Smooth muscle cell (in vitro differentiated cells): ENCODE data around the gene SERPINB6. TPM values are rescaled to one million over a fixed set of nuclear protein-coding genes. Genes with fewer than 3 reads are reported as not detected.
A peak's percentile ranks its signal among the peaks of the same experiment; 100 is the strongest.
"Not testable (repeated sequence)": the region's sequence is repeated elsewhere in the genome, so short reads cannot be mapped to it uniquely, and the experiment has no call there.

Experiments used
- DNase-seq: peaks from one replicate; lab custom pipeline; 2025; ENCODE audit not compliant: unreplicated experiment; lab: John Stamatoyannopoulos, UW
- H2AFZ ChIP-seq: fragments of 200-600 bp; sonication (generic); 2 replicates; pipeline ENCODE4 v1.6.0; 2016; ENCODE audit warnings: antibody characterized with exemption, low read depth, mild to moderate bottlenecking
- H3F3A ChIP-seq: fragments of 200-600 bp; sonication (generic); 2 replicates; pipeline ENCODE4 v1.6.0; 2017; ENCODE audit warnings: antibody characterized with exemption, low read depth
- H3K27ac ChIP-seq: fragments of 200-600 bp; sonication (generic); 2 replicates; pipeline ENCODE4 v1.5.1; 2016; ENCODE audit warnings: low read depth, mild to moderate bottlenecking
- H3K27me3 ChIP-seq: fragments of 200-600 bp; sonication (generic); 2 replicates; pipeline ENCODE4 v1.6.1; 2016; ENCODE audit warnings: low read depth, mild to moderate bottlenecking
- H3K36me3 ChIP-seq: fragments of 200-600 bp; sonication (generic); 2 replicates; pipeline ENCODE4 v1.5.1; 2016; ENCODE audit warnings: low read depth
- H3K4me1 ChIP-seq: fragments of 200-600 bp; sonication (generic); 2 replicates; pipeline ENCODE4 v1.5.1; 2016; ENCODE audit warnings: low read depth
- H3K4me2 ChIP-seq: fragments of 200-600 bp; sonication (generic); 2 replicates; pipeline ENCODE4 v1.6.0; 2016; ENCODE audit warnings: mild to moderate bottlenecking
- H3K4me3 ChIP-seq: fragments of 200-600 bp; sonication (generic); 2 replicates; pipeline ENCODE4 v1.5.1; 2016; ENCODE audit warnings: mild to moderate bottlenecking
- H3K79me2 ChIP-seq: fragments of 200-600 bp; sonication (generic); 2 replicates; pipeline ENCODE4 v1.6.0; 2016; ENCODE audit warnings: low read depth, mild to moderate bottlenecking
- H3K9ac ChIP-seq: fragments of 200-600 bp; sonication (generic); 2 replicates; pipeline ENCODE4 v1.6.0; 2016; ENCODE audit warnings: low read depth
- H3K9me3 ChIP-seq: fragments of 200-600 bp; sonication (generic); replicated peaks from 2 replicates; pipeline ENCODE4 v1.5.1; 2016; ENCODE audit warnings: low read depth
- H4K20me1 ChIP-seq: fragments of 200-600 bp; sonication (generic); 2 replicates; pipeline ENCODE4 v1.6.0; 2016; ENCODE audit warnings: low read depth
- WGBS: methylation state at CpG from one replicate; pipeline ENCODE4 v1.1.7; 2016; ENCODE audit warnings: low lambda C conversion rate; 5-methylcytosine and 5-hydroxymethylcytosine counted together
- polyA plus RNA-seq: library from polyadenylated mRNA; unstranded; fragments of >200 nt; fragmentation: Nextera tagmentation; extraction: Ambion mirVana; gene quantifications from 2 replicates; pipeline ENCODE4 v1.2.1, GENCODE V29; 2016
- total RNA-seq: library from RNA; depleted of rRNA; stranded (reverse); fragments of >200 nt; gene quantifications from 2 replicates; pipeline ENCODE4 v1.2.3, GENCODE V29; 2014
- TF ChIP-seq, protein P1 (sequence below): fragments of 200-600 bp; sonication (generic); IDR thresholded peaks from 2 replicates; pipeline ENCODE4 v1.5.1; 2017; ENCODE audit warnings: borderline replicate concordance, mild to moderate bottlenecking, antibody characterized with exemption; ENCODE audit not compliant: insufficient read depth, poor library complexity, severe bottlenecking

SERPINB6 gene
- total and polyA plus RNA-seq, 2 experiments from 2014 or later: 67.8 to 118 TPM

DNA sequence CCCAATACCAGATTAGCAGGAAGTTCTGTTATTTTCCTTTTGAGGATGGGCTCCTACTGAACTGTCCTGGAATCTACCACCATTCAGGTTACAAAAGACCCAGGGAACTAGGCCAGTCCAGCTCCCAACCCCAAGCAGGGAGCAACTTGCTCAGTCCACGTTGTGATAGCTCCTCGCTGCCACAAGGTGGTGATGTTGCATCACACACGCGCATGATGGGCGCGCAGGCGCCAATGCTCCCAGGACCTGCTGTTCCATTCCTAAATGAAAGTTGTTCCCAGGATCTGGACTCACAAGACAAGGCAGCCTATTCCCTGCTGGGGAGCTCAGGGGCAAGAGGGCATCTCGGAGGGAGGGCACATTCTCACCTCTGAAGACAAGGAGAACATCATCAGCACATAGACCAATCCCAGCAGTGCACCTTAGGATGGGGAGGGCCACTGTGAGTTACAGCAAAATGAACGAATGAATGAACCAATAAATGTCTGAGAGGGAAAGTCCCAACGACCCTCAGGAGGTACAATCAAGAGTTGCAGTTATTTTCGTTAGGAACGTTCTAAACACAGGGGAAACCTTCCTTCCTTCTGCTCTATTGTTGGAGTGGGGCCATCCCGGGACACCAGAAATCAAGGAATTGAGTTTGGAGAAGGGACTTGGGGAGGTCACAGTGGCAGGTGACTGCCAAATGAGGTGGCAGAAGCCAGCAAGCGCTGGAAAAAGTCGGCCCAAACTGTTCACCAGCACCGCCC, 27.1 kb upstream of the SERPINB6 start:
- H3K79me2 ChIP-seq, H3K27me3 ChIP-seq, H3K9me3 ChIP-seq, H3K4me1 ChIP-seq, H3F3A ChIP-seq, DNase-seq, H3K36me3 ChIP-seq, H4K20me1 ChIP-seq: not testable (repeated sequence)
- 7% methylated on average over 13 of the region's 16 CpGs for WGBS
- Histone ChIP-seq H3K27ac (peak overlapping the region; percentile 55), H3K4me2 (peak overlapping the region; percentile 86), H3K4me3 (peak overlapping the region; percentile 90), H2AFZ (peak overlapping the region; percentile 75), H3K9ac (peak overlapping the region; percentile 48)
- TF ChIP-seq, protein P1, sequence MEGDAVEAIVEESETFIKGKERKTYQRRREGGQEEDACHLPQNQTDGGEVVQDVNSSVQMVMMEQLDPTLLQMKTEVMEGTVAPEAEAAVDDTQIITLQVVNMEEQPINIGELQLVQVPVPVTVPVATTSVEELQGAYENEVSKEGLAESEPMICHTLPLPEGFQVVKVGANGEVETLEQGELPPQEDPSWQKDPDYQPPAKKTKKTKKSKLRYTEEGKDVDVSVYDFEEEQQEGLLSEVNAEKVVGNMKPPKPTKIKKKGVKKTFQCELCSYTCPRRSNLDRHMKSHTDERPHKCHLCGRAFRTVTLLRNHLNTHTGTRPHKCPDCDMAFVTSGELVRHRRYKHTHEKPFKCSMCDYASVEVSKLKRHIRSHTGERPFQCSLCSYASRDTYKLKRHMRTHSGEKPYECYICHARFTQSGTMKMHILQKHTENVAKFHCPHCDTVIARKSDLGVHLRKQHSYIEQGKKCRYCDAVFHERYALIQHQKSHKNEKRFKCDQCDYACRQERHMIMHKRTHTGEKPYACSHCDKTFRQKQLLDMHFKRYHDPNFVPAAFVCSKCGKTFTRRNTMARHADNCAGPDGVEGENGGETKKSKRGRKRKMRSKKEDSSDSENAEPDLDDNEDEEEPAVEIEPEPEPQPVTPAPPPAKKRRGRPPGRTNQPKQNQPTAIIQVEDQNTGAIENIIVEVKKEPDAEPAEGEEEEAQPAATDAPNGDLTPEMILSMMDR: peak; percentile 49

DNA sequence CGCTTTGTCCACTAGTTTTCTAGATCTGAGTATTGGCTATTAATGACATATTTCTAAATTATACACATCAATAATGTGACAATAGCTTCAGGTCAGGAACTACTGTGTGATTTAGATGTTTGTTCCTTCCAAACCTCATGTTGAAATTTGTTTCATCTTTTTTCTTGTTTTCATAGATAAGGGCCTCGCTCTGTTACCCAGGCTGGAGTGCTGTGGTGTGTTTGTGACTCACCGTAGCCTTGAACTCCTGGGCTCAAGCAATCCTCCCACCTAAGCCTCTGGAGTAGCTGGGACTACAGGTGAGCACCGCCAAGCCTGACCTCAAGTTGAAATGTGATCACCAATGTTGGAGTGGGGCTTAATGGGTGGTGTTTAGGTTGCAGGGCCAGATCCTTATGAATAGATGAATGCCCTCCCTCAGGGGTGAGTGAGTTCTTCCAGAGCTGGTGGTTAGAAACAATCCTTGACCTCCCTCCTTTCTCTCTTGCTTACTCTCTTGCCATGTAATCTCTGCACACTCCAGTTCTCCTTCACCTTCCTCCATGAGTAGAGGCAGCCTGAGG, 22.5 kb upstream of the SERPINB6 start:
- TF ChIP-seq, protein P1: no peak
- no peaks in the 10 kb centered on the region for H4K20me1 ChIP-seq
- DNase-seq: no peak
- H3K9me3 ChIP-seq: no peaks in the 10 kb centered on the region
- no peaks in the 10 kb centered on the region for H3K79me2 ChIP-seq
- H3K27me3 ChIP-seq: no peaks in the 10 kb centered on the region
- no peak overlapping the region for H3K4me2 ChIP-seq
- H2AFZ ChIP-seq: no peak overlapping the region
- H3K4me3 ChIP-seq: no peak overlapping the region
- 80% methylated on average over 4 of the region's 4 CpGs for WGBS
- H3K27ac ChIP-seq: no peak overlapping the region
- peaks cover 17% of the 10 kb centered on the region for H3K4me1 ChIP-seq
- H3K9ac ChIP-seq: no peak overlapping the region
- peaks cover 23% of the 10 kb centered on the region for H3F3A ChIP-seq
- H3K36me3 ChIP-seq: no peaks in the 10 kb centered on the region

DNA sequence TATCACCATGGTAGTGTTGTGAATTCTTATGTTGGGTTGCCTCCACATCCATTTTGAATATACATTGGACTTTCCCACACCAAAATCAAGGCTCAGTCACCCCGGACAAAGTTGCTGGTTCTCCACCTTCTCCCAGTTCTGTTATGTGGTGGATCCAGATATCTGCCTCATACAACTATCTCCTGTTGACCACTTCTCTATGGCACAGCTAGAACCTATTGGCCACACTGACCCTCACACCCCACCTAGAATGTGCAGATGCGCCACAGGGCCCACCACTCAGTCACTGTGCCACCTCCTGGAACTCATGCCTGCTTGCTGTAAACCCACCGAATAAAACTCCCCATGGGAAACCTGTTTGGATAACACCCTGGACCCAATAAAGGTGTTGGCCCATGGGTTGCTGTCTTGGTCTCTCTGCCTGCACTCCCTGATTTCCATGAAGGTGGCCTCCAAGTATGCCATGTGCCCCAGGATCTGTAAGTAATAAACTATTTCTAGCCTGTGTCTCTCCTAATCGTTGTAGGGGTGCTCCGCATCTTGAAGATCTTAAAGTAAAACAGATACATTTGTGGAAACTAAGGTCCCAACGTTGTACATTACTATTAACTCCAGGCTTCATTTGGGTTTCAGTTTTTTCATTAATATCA, 21.1 kb upstream of the SERPINB6 start:
- TF ChIP-seq, protein P1: no peak
- no peak overlapping the region for H3K4me3 ChIP-seq

More for the DNA sequence above, 21.1 kb upstream of the SERPINB6 start:
- H4K20me1 ChIP-seq: no peaks in the 10 kb centered on the region
- H3K36me3 ChIP-seq: no peaks in the 10 kb centered on the region
- DNase-seq: no peak
- no peaks in the 10 kb centered on the region for H3K79me2 ChIP-seq
- H3K4me2 ChIP-seq: no peak overlapping the region
- no peak overlapping the region for H3K9ac ChIP-seq
- H3K4me1 ChIP-seq: peaks cover 19% of the 10 kb centered on the region
- H2AFZ ChIP-seq: no peak overlapping the region
- H3F3A ChIP-seq: peaks cover 26% of the 10 kb centered on the region
- no peaks in the 10 kb centered on the region for H3K9me3 ChIP-seq
- 95% methylated on average over 6 of the region's 6 CpGs for WGBS
- H3K27ac ChIP-seq: no peak overlapping the region
- H3K27me3 ChIP-seq: no peaks in the 10 kb centered on the region
